MCF 10A (cell line): ENCODE measurements around the gene SHISA6. TPM values are rescaled to one million over a fixed set of nuclear protein-coding genes. Genes with fewer than 3 reads are reported as not detected.

Experiments used
- BruUV-seq: library from RNA; stranded (reverse); fragments of 400-500 nt; replicated peaks from 2 replicates; lab custom pipeline; 2021; lab: Mats Ljungman, UMichigan
- CTCF ChIA-PET: fragments of 300-600 bp; sonication (Branson Sonifier 250); formaldehyde crosslinking; extraction: SDS; loops from one replicate; lab custom pipeline; 2021; ENCODE audit warnings: antibody characterized with exemption, inconsistent platforms; lab: Yijun Ruan, JAX
- POLR2A ChIA-PET: fragments of 300-600, 350-650 bp; sonication (Branson Sonifier 250); formaldehyde crosslinking; extraction: SDS; loops from one replicate; lab custom pipeline; 2020; ENCODE audit warnings: antibody characterized with exemption, inconsistent platforms; lab: Yijun Ruan, JAX
- DNase-seq: peaks from one replicate; pipeline ENCODE4 v3.0.0-alpha.2; 2018; ENCODE audit not compliant: unreplicated experiment
- H3K27ac Mint-ChIP-seq: one replicate; pipeline ENCODE4 v1.8.0; 2022; ENCODE audit warnings: mild to moderate bottlenecking, low read depth, mixed read lengths; ENCODE audit not compliant: unreplicated experiment
- H3K27me3 Mint-ChIP-seq: one replicate; pipeline ENCODE4 v1.8.0; 2022; ENCODE audit warnings: mixed read lengths; ENCODE audit not compliant: insufficient read depth, unreplicated experiment
- H3K36me3 Mint-ChIP-seq: one replicate; pipeline ENCODE4 v1.8.0; 2022; ENCODE audit warnings: mild to moderate bottlenecking, moderate library complexity, mixed read lengths; ENCODE audit not compliant: insufficient read depth, unreplicated experiment
- H3K4me1 Mint-ChIP-seq: one replicate; pipeline ENCODE4 v1.8.0; 2022; ENCODE audit warnings: mixed read lengths; ENCODE audit not compliant: insufficient read depth, unreplicated experiment
- H3K4me3 Mint-ChIP-seq: one replicate; pipeline ENCODE4 v1.8.0; 2022; ENCODE audit warnings: mild to moderate bottlenecking, moderate library complexity, mixed read lengths; ENCODE audit not compliant: unreplicated experiment
- H3K9me3 Mint-ChIP-seq: one replicate; pipeline ENCODE4 v1.8.0; 2022; ENCODE audit warnings: mixed read lengths; ENCODE audit not compliant: unreplicated experiment
- intact Hi-C: fragments of 100-400 bp; cut with micrococcal nuclease; formaldehyde crosslinking; loops from 2 replicates; pipeline ENCODE4 v1.14.1; 2022
- total RNA-seq: library from RNA; stranded (reverse); gene quantifications from 2 replicates; pipeline ENCODE4 v1.2.3, GENCODE V29; 2022
- TF ChIP-seq, protein P1 (sequence below): fragments of 200-600 bp; IDR thresholded peaks from one replicate; pipeline ENCODE4 v1.8.0; 2022; ENCODE audit warnings: antibody characterized with exemption, mild to moderate bottlenecking; ENCODE audit not compliant: unreplicated experiment

The SHISA6 gene
- total RNA-seq, 1 experiment from 2014 or later: not detected

DNA sequence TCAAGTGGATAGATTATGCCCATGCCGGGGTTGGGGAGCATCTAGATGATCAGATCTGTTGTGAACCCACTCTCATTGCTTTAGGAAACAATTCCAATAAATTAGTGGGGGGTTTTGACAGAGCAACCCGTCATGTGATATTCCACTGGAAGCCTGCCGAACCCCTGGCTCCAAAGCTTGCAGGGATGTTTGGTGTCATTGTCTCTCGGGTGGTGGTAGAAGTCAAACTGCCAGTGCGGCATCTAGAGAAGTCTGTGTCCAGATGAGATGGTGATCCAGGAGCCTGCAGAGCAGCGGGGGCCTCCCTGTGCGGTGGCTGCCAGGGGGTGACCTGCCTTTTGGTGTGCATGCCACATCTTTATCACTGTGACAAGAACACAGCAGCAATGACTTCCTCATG lies 91.7 kb downstream of the SHISA6 start:
- H3K27me3 Mint-ChIP-seq: peaks cover 11% of the 10 kb centered on the region
- intact Hi-C loops: no loop called here
- no peak for DNase-seq
- H3K4me3 Mint-ChIP-seq: no peak overlapping the region
- TF ChIP-seq, protein P1, sequence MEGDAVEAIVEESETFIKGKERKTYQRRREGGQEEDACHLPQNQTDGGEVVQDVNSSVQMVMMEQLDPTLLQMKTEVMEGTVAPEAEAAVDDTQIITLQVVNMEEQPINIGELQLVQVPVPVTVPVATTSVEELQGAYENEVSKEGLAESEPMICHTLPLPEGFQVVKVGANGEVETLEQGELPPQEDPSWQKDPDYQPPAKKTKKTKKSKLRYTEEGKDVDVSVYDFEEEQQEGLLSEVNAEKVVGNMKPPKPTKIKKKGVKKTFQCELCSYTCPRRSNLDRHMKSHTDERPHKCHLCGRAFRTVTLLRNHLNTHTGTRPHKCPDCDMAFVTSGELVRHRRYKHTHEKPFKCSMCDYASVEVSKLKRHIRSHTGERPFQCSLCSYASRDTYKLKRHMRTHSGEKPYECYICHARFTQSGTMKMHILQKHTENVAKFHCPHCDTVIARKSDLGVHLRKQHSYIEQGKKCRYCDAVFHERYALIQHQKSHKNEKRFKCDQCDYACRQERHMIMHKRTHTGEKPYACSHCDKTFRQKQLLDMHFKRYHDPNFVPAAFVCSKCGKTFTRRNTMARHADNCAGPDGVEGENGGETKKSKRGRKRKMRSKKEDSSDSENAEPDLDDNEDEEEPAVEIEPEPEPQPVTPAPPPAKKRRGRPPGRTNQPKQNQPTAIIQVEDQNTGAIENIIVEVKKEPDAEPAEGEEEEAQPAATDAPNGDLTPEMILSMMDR: no peak
- no peaks in the 10 kb centered on the region for H3K36me3 Mint-ChIP-seq
- no peaks in the 10 kb centered on the region for H3K4me1 Mint-ChIP-seq
- H3K9me3 Mint-ChIP-seq: no peaks in the 10 kb centered on the region
- no TSS peak for BruUV-seq
- POLR2A ChIA-PET: no interaction called here
- CTCF ChIA-PET: no interaction called here
- H3K27ac Mint-ChIP-seq: no peak overlapping the region

DNA sequence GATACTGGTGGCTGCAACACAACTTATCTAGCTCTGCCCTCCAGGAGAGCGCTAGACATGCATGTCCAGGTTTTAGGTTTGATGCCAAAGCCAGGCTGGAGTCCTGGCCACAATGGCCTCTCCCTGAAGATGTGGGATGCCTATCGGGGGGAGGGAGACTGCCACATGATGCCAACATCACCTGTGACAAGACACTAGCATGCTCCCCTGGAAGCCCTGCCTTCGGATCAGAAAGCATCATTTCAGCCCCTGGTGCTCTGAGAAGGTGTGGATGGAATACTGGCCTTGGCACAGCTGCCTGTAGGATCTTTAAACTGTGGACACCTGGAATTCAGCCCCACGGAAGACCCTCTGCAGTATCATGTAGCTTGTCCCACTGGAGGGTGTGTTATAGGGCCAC lies 93.5 kb downstream of the SHISA6 start:
- H3K36me3 Mint-ChIP-seq: no peaks in the 10 kb centered on the region
- H3K27me3 Mint-ChIP-seq: no peaks in the 10 kb centered on the region
- H3K4me3 Mint-ChIP-seq: no peak overlapping the region
- ChIA-PET CTCF (no interaction called here), POLR2A (no interaction called here)
- no peak for DNase-seq
- no TSS peak for BruUV-seq
- no peaks in the 10 kb centered on the region for H3K4me1 Mint-ChIP-seq
- no peaks in the 10 kb centered on the region for H3K9me3 Mint-ChIP-seq
- no peak overlapping the region for H3K27ac Mint-ChIP-seq
- TF ChIP-seq, protein P1: no peak
- intact Hi-C loops: no loop called here

DNA sequence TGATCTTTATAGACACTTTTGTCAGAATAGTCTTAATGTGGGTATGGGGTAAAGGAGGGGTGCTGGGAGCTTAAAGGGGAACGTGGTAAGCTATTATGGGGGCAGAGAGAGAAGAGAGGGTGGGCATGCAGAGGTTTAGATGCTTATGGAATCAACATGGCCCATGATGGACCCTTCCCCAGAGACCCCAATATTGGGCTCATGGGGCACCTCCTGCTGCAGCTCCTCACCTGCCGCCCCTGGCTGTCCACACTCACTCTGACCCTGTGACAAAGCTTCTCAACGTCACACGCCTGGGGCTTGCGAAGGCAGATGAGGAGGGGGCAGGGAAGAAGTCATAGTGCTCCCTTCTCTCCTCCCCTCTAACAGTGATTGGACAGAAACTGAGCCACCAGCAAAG lies 95.3 kb downstream of the SHISA6 start:
- DNase-seq: no peak
- ChIA-PET CTCF (interaction anchor here (0.6 kb wide), 2 partner anchors 33 to 578 kb away, joined by 3 read pairs; no protein-coding TSS in a partner anchor), POLR2A (no interaction called here)
- BruUV-seq: no TSS peak
- TF ChIP-seq, protein P1: no peak
- Mint-ChIP-seq H3K9me3 (no peaks in the 10 kb centered on the region), H3K27me3 (no peaks in the 10 kb centered on the region), H3K36me3 (no peaks in the 10 kb centered on the region), H3K27ac (no peak overlapping the region), H3K4me3 (no peak overlapping the region), H3K4me1 (no peaks in the 10 kb centered on the region)
- intact Hi-C loops: no loop called here

DNA sequence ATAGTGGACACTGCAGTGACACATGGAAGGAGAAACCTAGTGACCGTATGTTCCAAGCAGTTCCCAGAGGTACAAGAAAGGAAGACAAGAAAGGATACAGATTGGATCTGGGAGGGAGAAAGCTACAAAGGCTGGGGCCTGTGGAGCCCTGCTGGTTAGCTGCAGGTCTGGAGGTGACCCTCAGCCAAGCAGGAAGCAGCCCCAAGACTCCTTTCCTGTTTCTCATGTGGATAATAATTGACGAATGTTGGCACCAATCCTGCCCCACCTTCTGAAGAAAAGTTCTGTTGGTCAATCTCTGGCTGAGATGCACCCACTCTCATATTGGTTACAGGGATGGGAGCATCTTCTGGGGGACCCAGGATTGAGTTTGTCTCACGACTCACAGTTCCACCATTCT lies 99.8 kb downstream of the SHISA6 start:
- H3K27ac Mint-ChIP-seq: no peak overlapping the region
- no TSS peak for BruUV-seq
- DNase-seq: no peak
- H3K4me1 Mint-ChIP-seq: peaks cover 6% of the 10 kb centered on the region
- ChIA-PET CTCF (no interaction called here), POLR2A (no interaction called here)
- peaks cover 15% of the 10 kb centered on the region for H3K27me3 Mint-ChIP-seq
- no peaks in the 10 kb centered on the region for H3K36me3 Mint-ChIP-seq
- intact Hi-C loops: no loop called here
- no peak overlapping the region for H3K4me3 Mint-ChIP-seq
- TF ChIP-seq, protein P1: no peak
- H3K9me3 Mint-ChIP-seq: no peaks in the 10 kb centered on the region
